Mesenchymal stem cell (in vitro differentiated cells and primary cell): ENCODE results near the gene USP5.

Experiments used
- DNase-seq: peaks from one replicate; pipeline ENCODE4 v3.0.0-alpha.2; 2013
- H2AFZ ChIP-seq: one replicate; pipeline ENCODE4 v1.6.1; 2013; ENCODE audit warnings: low read depth, mild to moderate bottlenecking, control low read depth, inconsistent platforms, low read length, moderate library complexity
- H2AK5ac ChIP-seq: 2 replicates; pipeline ENCODE4 v1.6.1; 2013; ENCODE audit warnings: low read length, moderate library complexity, mild to moderate bottlenecking, inconsistent platforms; ENCODE audit not compliant: severe bottlenecking
- H2BK120ac ChIP-seq: one replicate; pipeline ENCODE4 v1.6.1; 2013; ENCODE audit warnings: low read depth, mild to moderate bottlenecking, inconsistent platforms, low read length, moderate library complexity
- H2BK12ac ChIP-seq, 2 experiments: one replicate each; pipeline ENCODE4 v1.6.1; 2013; ENCODE audit warnings: inconsistent platforms in 2 of 2, low read length in 2 of 2, mild to moderate bottlenecking in 2 of 2, moderate library complexity in 2 of 2, control low read depth in 1 of 2
- H2BK15ac ChIP-seq: one replicate; pipeline ENCODE4 v1.6.1; 2013; ENCODE audit warnings: mild to moderate bottlenecking, low read depth, inconsistent platforms; ENCODE audit not compliant: poor library complexity, severe bottlenecking
- H2BK5ac ChIP-seq: 2 replicates; pipeline ENCODE4 v1.6.1; 2013; ENCODE audit warnings: low read depth, mild to moderate bottlenecking, low read length, control low read depth, inconsistent platforms; ENCODE audit not compliant: poor library complexity, severe bottlenecking
- H3K14ac ChIP-seq, 2 experiments: one replicate each; pipeline ENCODE4 v1.6.1; 2013; ENCODE audit warnings: inconsistent platforms in 2 of 2, low read length in 2 of 2, control low read depth in 1 of 2, mild to moderate bottlenecking in 1 of 2, moderate library complexity in 1 of 2
- H3K18ac ChIP-seq, 2 experiments: one replicate each; pipeline ENCODE4 v1.6.1; 2013; ENCODE audit warnings: inconsistent platforms in 2 of 2, low read length in 2 of 2, control low read depth in 1 of 2, low read depth in 1 of 2, mild to moderate bottlenecking in 1 of 2
- H3K23ac ChIP-seq, 2 experiments: one replicate each; pipeline ENCODE4 v1.6.1; 2013; ENCODE audit warnings: inconsistent platforms in 2 of 2, low read length in 2 of 2, mild to moderate bottlenecking in 2 of 2, moderate library complexity in 2 of 2, control low read depth in 1 of 2
- H3K27ac ChIP-seq: 2 replicates; pipeline ENCODE4 v1.5.1; 2013; ENCODE audit warnings: mild to moderate bottlenecking, moderate library complexity, low read length, control low read depth, inconsistent platforms; ENCODE audit not compliant: poor library complexity, severe bottlenecking
- H3K27me3 ChIP-seq, 2 experiments: 2 replicates each; pipeline versions ENCODE4 v1.6.1 to v1.7.0; 2013; ENCODE audit warnings: low read length in 2 of 2, mild to moderate bottlenecking in 2 of 2, moderate library complexity in 2 of 2, control low read depth in 1 of 2, inconsistent platforms in 1 of 2; ENCODE audit not compliant: control insufficient read depth in 1 of 2, insufficient read depth in 1 of 2
- H3K36me3 ChIP-seq, 2 experiments: 2 replicates each; pipeline versions ENCODE4 v1.6.1 to v1.7.0; 2013; ENCODE audit warnings: low read length in 2 of 2, control low read depth in 1 of 2, inconsistent platforms in 1 of 2, low read depth in 1 of 2, mild to moderate bottlenecking in 1 of 2; ENCODE audit not compliant: insufficient read depth in 2 of 2, control insufficient read depth in 1 of 2
- H3K4ac ChIP-seq, 2 experiments: one replicate each; pipeline ENCODE4 v1.6.1; 2013; ENCODE audit warnings: inconsistent platforms in 2 of 2, low read length in 2 of 2, mild to moderate bottlenecking in 2 of 2, moderate library complexity in 2 of 2, control low read depth in 1 of 2, low read depth in 1 of 2
- H3K4me1 ChIP-seq: 2 replicates; pipeline ENCODE4 v1.6.1; 2013; ENCODE audit warnings: low read depth, low read length, control low read depth; ENCODE audit not compliant: control insufficient read depth, insufficient read depth
- H3K4me2 ChIP-seq: 2 replicates; pipeline ENCODE4 v1.6.1; 2013; ENCODE audit warnings: low read length, mild to moderate bottlenecking, inconsistent platforms; ENCODE audit not compliant: poor library complexity, severe bottlenecking
- H3K4me3 ChIP-seq, 2 experiments: 2 replicates each; pipeline versions ENCODE4 v1.5.1 to v1.7.0; 2013; ENCODE audit warnings: low read length in 2 of 2, mild to moderate bottlenecking in 2 of 2, control low read depth in 1 of 2, low read depth in 1 of 2; ENCODE audit not compliant: insufficient read depth in 1 of 2
- H3K79me1 ChIP-seq: replicated peaks from 2 replicates; pipeline ENCODE4 v1.6.1; 2013; ENCODE audit warnings: mild to moderate bottlenecking, control low read depth, low read length, inconsistent platforms; ENCODE audit not compliant: poor library complexity, severe bottlenecking
- H3K9ac ChIP-seq: 2 replicates; pipeline ENCODE4 v1.7.0; 2013; ENCODE audit warnings: mild to moderate bottlenecking, low read length, moderate library complexity
- H3K9me3 ChIP-seq: 2 replicates; pipeline ENCODE4 v1.7.0; 2013; ENCODE audit warnings: mild to moderate bottlenecking, low read length; ENCODE audit not compliant: control insufficient read depth
- H4K8ac ChIP-seq: one replicate; pipeline ENCODE4 v1.6.1; 2013; ENCODE audit warnings: inconsistent platforms, mild to moderate bottlenecking, low read length, moderate library complexity
- H4K91ac ChIP-seq: one replicate; pipeline ENCODE4 v1.6.1; 2013; ENCODE audit warnings: mild to moderate bottlenecking, low read length, inconsistent platforms
- WGBS: methylation state at CpG from one replicate; pipeline ENCODE4 v1.1.7; 2013; ENCODE audit warnings: mixed read lengths; 5-methylcytosine and 5-hydroxymethylcytosine counted together

The USP5 gene

DNA sequence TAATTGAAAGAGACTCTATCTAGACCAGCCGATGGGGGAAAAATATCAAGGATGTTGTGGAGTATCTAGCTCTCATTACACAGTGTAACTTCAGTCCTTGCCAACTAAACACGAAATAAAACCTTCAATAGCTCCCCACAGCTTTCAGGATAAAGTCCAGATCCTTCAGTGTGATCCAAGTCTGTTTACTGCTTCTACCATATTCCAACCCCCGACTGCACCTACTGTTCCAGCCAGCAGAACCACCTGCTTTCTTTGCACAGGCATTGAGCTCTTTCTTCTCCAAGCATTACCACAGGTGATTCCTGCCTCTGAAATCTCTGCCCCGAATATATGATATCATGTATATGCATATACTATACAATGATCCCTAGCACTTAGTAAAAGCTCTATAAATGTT, 50.5 kb downstream of the USP5 start:
- H3K4ac ChIP-seq = no peak overlapping the region
- no peaks in the 10 kb centered on the region for H3K79me1 ChIP-seq
- H2AFZ ChIP-seq = no peak overlapping the region
- WGBS = 90% methylated on average over 3 of the region's 4 CpGs
- H3K4me3 ChIP-seq = no peak overlapping the region
- H3K9me3 ChIP-seq = no peaks in the 10 kb centered on the region
- no peak overlapping the region for H3K27ac ChIP-seq
- no peaks in the 10 kb centered on the region for H3K27me3 ChIP-seq
- peaks cover 3 to 13% of the 10 kb centered on the region in 2 experiments for H3K36me3 ChIP-seq
- no peak overlapping the region for H2BK15ac ChIP-seq
- H2BK12ac ChIP-seq = no peak overlapping the region
- no peak overlapping the region for H4K8ac ChIP-seq
- no peak overlapping the region for H3K18ac ChIP-seq
- H4K91ac ChIP-seq = no peak overlapping the region
- H3K23ac ChIP-seq = no peak overlapping the region
- H3K4me2 ChIP-seq = no peak overlapping the region
- peaks cover 7% of the 10 kb centered on the region for H3K4me1 ChIP-seq
- no peak overlapping the region for H2BK120ac ChIP-seq
- no peak for DNase-seq
- H2BK5ac ChIP-seq = no peak overlapping the region
- no peak overlapping the region for H3K9ac ChIP-seq
- H2AK5ac ChIP-seq = no peak overlapping the region
- H3K14ac ChIP-seq = no peak overlapping the region

DNA sequence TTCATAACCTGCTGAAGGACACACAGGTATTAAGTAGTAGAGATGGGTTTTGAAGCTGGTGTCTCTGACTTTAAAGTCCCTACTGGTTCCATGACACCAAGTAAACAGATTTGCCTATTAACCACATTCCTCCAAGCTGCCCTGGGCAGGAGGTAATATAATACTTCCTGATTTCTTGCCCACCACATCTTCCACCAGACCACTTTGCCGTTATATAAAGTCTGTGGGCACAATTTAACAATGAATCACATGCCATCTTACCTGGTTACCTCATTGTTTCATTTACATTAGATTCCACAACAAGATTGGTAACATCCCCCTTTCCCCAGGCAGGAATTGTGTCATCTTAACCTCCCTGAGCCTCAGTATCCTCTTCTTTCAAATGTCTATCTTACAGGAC, 51.8 kb downstream of the USP5 start:
- H3K4me2 ChIP-seq = no peak overlapping the region
- H3K14ac ChIP-seq = no peak overlapping the region
- no peak for DNase-seq
- H3K4ac ChIP-seq = no peak overlapping the region
- H3K23ac ChIP-seq = no peak overlapping the region
- no peak overlapping the region for H2AK5ac ChIP-seq
- H3K4me1 ChIP-seq = peaks cover 7% of the 10 kb centered on the region
- H3K27me3 ChIP-seq = no peaks in the 10 kb centered on the region
- H3K36me3 ChIP-seq = peaks cover 3 to 19% of the 10 kb centered on the region in 2 experiments
- no peak overlapping the region for H3K27ac ChIP-seq
- no peak overlapping the region for H3K4me3 ChIP-seq
- no peak overlapping the region for H2BK12ac ChIP-seq
- H2AFZ ChIP-seq = no peak overlapping the region
- H2BK15ac ChIP-seq = no peak overlapping the region
- H3K9me3 ChIP-seq = no peaks in the 10 kb centered on the region
- H3K9ac ChIP-seq = no peak overlapping the region
- no peak overlapping the region for H2BK5ac ChIP-seq
- H4K8ac ChIP-seq = no peak overlapping the region
- no peak overlapping the region for H4K91ac ChIP-seq
- no peak overlapping the region for H2BK120ac ChIP-seq
- no peaks in the 10 kb centered on the region for H3K79me1 ChIP-seq
- 92% methylated on average over 1 of the region's 1 CpG for WGBS
- no peak overlapping the region for H3K18ac ChIP-seq

DNA sequence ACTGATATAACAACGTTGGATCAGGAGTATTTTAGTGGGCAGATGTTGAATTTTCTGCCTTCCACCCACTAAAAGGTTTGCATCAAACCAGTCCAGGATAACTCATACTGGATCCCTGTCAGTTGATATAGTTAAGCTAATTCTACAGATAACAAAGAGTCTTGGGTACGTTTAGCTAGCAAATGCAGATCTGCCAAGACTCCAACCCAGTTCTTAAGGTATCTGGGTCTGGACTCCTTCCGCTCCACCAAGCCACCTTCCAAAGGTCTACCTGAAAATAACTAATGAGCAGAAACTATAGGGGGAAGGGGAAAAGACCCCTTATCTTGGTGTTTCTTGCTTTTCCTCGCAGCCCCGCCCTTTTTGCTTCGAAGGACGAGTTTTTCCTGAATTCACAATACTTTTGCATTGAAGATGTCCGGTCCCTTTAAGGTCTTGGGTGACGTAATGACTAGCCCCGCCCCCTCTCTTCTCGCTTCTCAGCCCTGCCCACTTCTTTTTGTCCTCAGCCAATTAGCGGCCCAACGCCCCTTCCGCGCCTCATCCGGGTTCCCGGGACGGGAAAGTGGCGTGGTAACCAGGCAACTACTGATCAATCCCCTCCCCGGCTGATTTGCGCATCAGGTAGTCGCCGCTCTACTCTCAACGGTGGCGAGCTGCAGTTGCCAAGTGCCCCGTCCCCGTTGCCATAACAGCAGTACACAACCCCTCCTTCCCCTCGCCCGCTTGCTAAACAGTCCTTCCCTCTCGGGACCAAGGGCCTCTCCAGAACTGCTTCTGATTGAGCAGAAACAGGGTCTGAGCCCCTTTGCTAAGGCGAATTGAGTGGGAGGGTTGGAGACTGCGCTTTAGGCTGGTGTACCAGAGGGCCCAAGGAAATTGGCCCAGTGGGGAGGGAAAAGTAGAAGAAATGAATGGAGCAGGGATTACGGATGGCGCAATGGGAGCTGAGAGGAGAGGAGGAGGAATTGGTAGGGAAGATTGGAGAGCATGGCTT, 52.6 kb downstream of the USP5 start, which contains the start of gene LRRC23:
Gene LRRC23 (plus strand): TSS at position 543 of the 997 bp plus-strand sequence. CDS start 812 bp downstream, outside the sequence.
- Histone ChIP-seq H2AK5ac (peak within 1 kb of the TSS; percentile 9), H2BK15ac (no peak within 1 kb of the TSS), H2BK120ac (no peak within 1 kb of the TSS), H3K18ac (peak within 1 kb of the TSS; percentile 37 to 94), H2BK5ac (no peak within 1 kb of the TSS), H2AFZ (peak within 1 kb of the TSS; percentile 95), H3K36me3 (peaks cover 3 to 19% of the 10 kb centered on the region in 2 experiments), H4K8ac (peak within 1 kb of the TSS; percentile 75), H2BK12ac (peak within 1 kb of the TSS in 1 of 2 experiments; percentile 67), H3K14ac (peak within 1 kb of the TSS in 1 of 2 experiments; percentile 94), H3K27ac (peak within 1 kb of the TSS; percentile 21), H3K4me1 (peaks cover 7% of the 10 kb centered on the region), H4K91ac (no peak within 1 kb of the TSS), H3K4ac (peak within 1 kb of the TSS in 1 of 2 experiments; percentile 5), H3K9me3 (no peaks in the 10 kb centered on the region), H3K27me3 (no peaks in the 10 kb centered on the region), H3K4me3 (peak within 1 kb of the TSS; percentile 79 to 91), H3K79me1 (no peaks in the 10 kb centered on the region), H3K4me2 (peak within 1 kb of the TSS; percentile 54), H3K9ac (peak within 1 kb of the TSS; percentile 93), H3K23ac (peak within 1 kb of the TSS in 1 of 2 experiments; percentile 9)
- WGBS = 7% methylated on average over 29 of the region's 34 CpGs
- peak; percentile 97 for DNase-seq

DNA sequence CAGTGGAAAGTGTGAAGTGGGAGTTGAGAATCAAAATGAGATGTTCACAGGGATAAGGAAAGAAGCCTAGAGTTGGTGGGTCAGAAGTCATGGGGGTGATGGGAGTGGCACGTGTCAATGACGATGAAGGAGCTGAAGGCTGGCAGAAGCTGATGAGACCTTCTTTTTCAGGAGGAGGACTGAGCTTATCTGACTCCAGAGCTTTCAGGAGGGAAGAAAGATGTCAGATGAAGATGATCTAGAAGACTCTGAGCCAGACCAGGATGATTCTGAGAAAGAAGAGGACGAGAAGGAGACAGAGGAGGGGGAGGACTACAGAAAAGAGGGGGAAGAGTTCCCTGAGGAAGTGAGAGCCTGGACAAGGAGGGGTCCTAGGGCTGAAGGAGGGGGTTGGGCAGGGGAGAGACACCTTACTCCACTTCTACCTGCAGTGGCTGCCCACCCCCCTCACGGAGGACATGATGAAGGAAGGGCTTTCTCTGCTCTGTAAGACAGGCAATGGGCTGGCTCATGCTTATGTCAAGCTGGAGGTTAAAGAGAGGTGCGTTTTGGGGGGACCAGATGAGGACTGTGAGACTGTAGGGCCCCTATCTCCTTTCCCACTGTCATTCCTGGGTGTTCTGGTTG, 53.6 kb downstream of the USP5 start:
- no peak overlapping the region for H4K91ac ChIP-seq
- H3K4me3 ChIP-seq = peak overlapping the region in 1 of 2 experiments; percentile 91
- H3K18ac ChIP-seq = peak overlapping the region in 1 of 2 experiments; percentile 94
- peaks cover 3 to 19% of the 10 kb centered on the region in 2 experiments for H3K36me3 ChIP-seq
- H3K9ac ChIP-seq = peak overlapping the region; percentile 93
- H3K79me1 ChIP-seq = no peaks in the 10 kb centered on the region
- H3K23ac ChIP-seq = no peak overlapping the region
- H2BK12ac ChIP-seq = peak overlapping the region in 1 of 2 experiments; percentile 45
- peak overlapping the region; percentile 54 for H3K4me2 ChIP-seq
- H3K4me1 ChIP-seq = peaks cover 7% of the 10 kb centered on the region
- WGBS = 68% methylated on average over 5 of the region's 5 CpGs
- no peak overlapping the region for H3K14ac ChIP-seq
- peak overlapping the region; percentile 95 for H2AFZ ChIP-seq
- peak overlapping the region; percentile 9 for H2AK5ac ChIP-seq
- H3K27me3 ChIP-seq = no peaks in the 10 kb centered on the region
- H2BK15ac ChIP-seq = no peak overlapping the region
- H3K9me3 ChIP-seq = no peaks in the 10 kb centered on the region
- H2BK5ac ChIP-seq = no peak overlapping the region
- H2BK120ac ChIP-seq = no peak overlapping the region
- no peak for DNase-seq
- H3K4ac ChIP-seq = peak overlapping the region in 1 of 2 experiments; percentile 5
- H3K27ac ChIP-seq = no peak overlapping the region
- no peak overlapping the region for H4K8ac ChIP-seq
